GM12874 (cell line): ENCODE results near the gene RNF220.

Experiments used
- CTCF ChIP-seq: IDR thresholded peaks from 2 replicates; pipeline ENCODE4 v1.5.1; 2011; ENCODE audit warnings: low read depth, mild to moderate bottlenecking, control low read depth, low read length, moderate library complexity; ENCODE audit not compliant: insufficient read depth

RNF220 gene

GRCh38 chr1:44405031-44405797 is at the start of gene RNF220:
Gene RNF220, plus strand, starts transcription at chr1:44405255.
- no peak for TF ChIP-seq CTCF

GRCh38 chr1:44355582-44356305 is 49.3 kb upstream of the RNF220 start:
- TF ChIP-seq CTCF, result no peak

- TF ChIP-seq CTCF, result no peak
Observed at GRCh38 chr1:44357710-44358109, 47.3 kb upstream of the RNF220 start.

GRCh38 chr1:44359234-44359935 is 45.7 kb upstream of the RNF220 start:
- no peak for TF ChIP-seq CTCF

- TF ChIP-seq CTCF, result no peak
Observed at GRCh38 chr1:44361478-44361877, 43.6 kb upstream of the RNF220 start.

GRCh38 chr1:44366371-44366975 is 38.6 kb upstream of the RNF220 start:
- no peak for TF ChIP-seq CTCF

- no peak for TF ChIP-seq CTCF
Observed at GRCh38 chr1:44367944-44368343, 37.1 kb upstream of the RNF220 start.
